Astrocyte (in vitro differentiated cells and primary cell): ENCODE results near the gene GALNT7. TPM values are rescaled to one million over a fixed set of nuclear protein-coding genes. Genes with fewer than 3 reads are reported as not detected.

ENCODE experiments used
- DNase-seq: peaks from one replicate; pipeline ENCODE4 v3.0.0-alpha.2; 2010; ENCODE audit warnings: low read depth
- FAIRE-seq: peaks from 2 replicates; lab custom pipeline; 2011; peaks lifted over from hg19 to GRCh38; lab: Jason Lieb, UNC
- H2AFZ ChIP-seq: 2 replicates; pipeline ENCODE4 v1.6.0; 2012; ENCODE audit warnings: low read depth, low read length, inconsistent platforms
- H3K27ac ChIP-seq: 2 replicates; pipeline ENCODE4 v1.5.1; 2011; ENCODE audit warnings: low read depth, low read length, inconsistent platforms
- H3K27me3 ChIP-seq: 2 replicates; pipeline ENCODE4 v1.6.0; 2011; ENCODE audit warnings: low read length, inconsistent platforms; ENCODE audit not compliant: insufficient read depth
- H3K36me3 ChIP-seq: 2 replicates; pipeline ENCODE4 v1.5.1; 2011; ENCODE audit warnings: low read length, inconsistent platforms; ENCODE audit not compliant: insufficient read depth
- H3K4me1 ChIP-seq: 2 replicates; pipeline ENCODE4 v1.5.1; 2011; ENCODE audit warnings: low read length, inconsistent platforms; ENCODE audit not compliant: insufficient read depth
- H3K4me2 ChIP-seq: 2 replicates; pipeline ENCODE4 v1.6.0; 2012; ENCODE audit warnings: low read length, inconsistent platforms
- H3K4me3 ChIP-seq: 2 replicates; pipeline ENCODE4 v1.5.1; 2011; ENCODE audit warnings: low read depth, mild to moderate bottlenecking, low read length, inconsistent platforms; ENCODE audit not compliant: insufficient read depth
- H3K79me2 ChIP-seq: 2 replicates; pipeline ENCODE4 v1.6.0; 2012; ENCODE audit warnings: mild to moderate bottlenecking, low read length, inconsistent platforms; ENCODE audit not compliant: insufficient read depth
- H3K9ac ChIP-seq: 2 replicates; pipeline ENCODE4 v1.6.0; 2012; ENCODE audit warnings: mild to moderate bottlenecking, low read length, inconsistent platforms
- H3K9me3 ChIP-seq: 2 replicates; pipeline ENCODE4 v1.5.1; 2012; ENCODE audit warnings: low read depth, mild to moderate bottlenecking, low read length, inconsistent platforms; ENCODE audit not compliant: insufficient read depth
- H4K20me1 ChIP-seq: 2 replicates; pipeline ENCODE4 v1.6.0; 2012; ENCODE audit warnings: low read length, inconsistent platforms; ENCODE audit not compliant: insufficient read depth
- H3K27ac Mint-ChIP-seq: one replicate; pipeline ENCODE4 v1.8.0; 2021; ENCODE audit warnings: mild to moderate bottlenecking, mixed read lengths; ENCODE audit not compliant: unreplicated experiment
- H3K27me3 Mint-ChIP-seq: one replicate; pipeline ENCODE4 v1.8.0; 2021; ENCODE audit warnings: low read depth, mixed read lengths; ENCODE audit not compliant: unreplicated experiment
- H3K36me3 Mint-ChIP-seq: one replicate; pipeline ENCODE4 v1.8.0; 2021; ENCODE audit warnings: low read depth, mixed read lengths; ENCODE audit not compliant: unreplicated experiment
- H3K4me1 Mint-ChIP-seq: one replicate; pipeline ENCODE4 v1.8.0; 2021; ENCODE audit warnings: low read depth, mixed read lengths; ENCODE audit not compliant: unreplicated experiment
- H3K4me3 Mint-ChIP-seq: one replicate; pipeline ENCODE4 v1.8.0; 2021; ENCODE audit warnings: mild to moderate bottlenecking, moderate library complexity, mixed read lengths; ENCODE audit not compliant: unreplicated experiment
- H3K9me3 Mint-ChIP-seq: one replicate; pipeline ENCODE4 v1.8.0; 2021; ENCODE audit warnings: mild to moderate bottlenecking, mixed read lengths; ENCODE audit not compliant: unreplicated experiment
- CTCF ChIP-seq: IDR thresholded peaks from 2 replicates; pipeline ENCODE4 v1.5.1; 2011; ENCODE audit warnings: low read depth, mild to moderate bottlenecking, inconsistent platforms, low read length, moderate library complexity; ENCODE audit not compliant: insufficient read depth
- EZH2 ChIP-seq: IDR thresholded peaks from 2 replicates; pipeline ENCODE4 v1.6.1; 2012; ENCODE audit warnings: mild to moderate bottlenecking, low read length, inconsistent platforms; ENCODE audit not compliant: insufficient read depth
- total RNA-seq: library from RNA; stranded (reverse); gene quantifications from 2 replicates; pipeline ENCODE4 v1.2.1, GENCODE V29; 2021

Gene GALNT7
- total RNA-seq, 1 donor from 2014 or later: 97.6 TPM

GRCh38 chr4:173259310-173259709 is 90.7 kb downstream of the GALNT7 start:
- Histone ChIP-seq H3K79me2 (peaks cover 3% of the 10 kb centered on the region), H3K9me3 (no peaks in the 10 kb centered on the region), H3K4me2 (no peak overlapping the region), H3K4me1 (no peaks in the 10 kb centered on the region), H3K27ac (no peak overlapping the region), H3K27me3 (no peaks in the 10 kb centered on the region), H3K4me3 (no peak overlapping the region), H3K36me3 (no peaks in the 10 kb centered on the region), H2AFZ (no peak overlapping the region), H4K20me1 (peaks cover 17% of the 10 kb centered on the region), H3K9ac (no peak overlapping the region)
- H3K27me3 Mint-ChIP-seq: no peaks in the 10 kb centered on the region
- DNase-seq (no peak), FAIRE-seq (no peak)
- no peak overlapping the region for H3K27ac Mint-ChIP-seq
- H3K36me3 Mint-ChIP-seq: peaks cover 6% of the 10 kb centered on the region
- no peaks in the 10 kb centered on the region for H3K9me3 Mint-ChIP-seq
- peak overlapping the region; percentile 12 for H3K4me3 Mint-ChIP-seq
- peaks cover 7% of the 10 kb centered on the region for H3K4me1 Mint-ChIP-seq
- TF ChIP-seq CTCF (peak; percentile 8), EZH2 (no peak)

GRCh38 chr4:173261052-173261451 is 92.4 kb downstream of the GALNT7 start:
- Histone ChIP-seq H3K4me1 (no peaks in the 10 kb centered on the region), H3K27me3 (no peaks in the 10 kb centered on the region), H3K79me2 (no peaks in the 10 kb centered on the region), H3K9ac (no peak overlapping the region), H3K27ac (no peak overlapping the region), H3K9me3 (no peaks in the 10 kb centered on the region), H4K20me1 (peaks cover 17% of the 10 kb centered on the region), H3K4me2 (no peak overlapping the region), H2AFZ (no peak overlapping the region), H3K4me3 (no peak overlapping the region), H3K36me3 (no peaks in the 10 kb centered on the region)
- no peak for DNase-seq
- Mint-ChIP-seq H3K9me3 (no peaks in the 10 kb centered on the region), H3K4me3 (no peak overlapping the region), H3K27ac (no peak overlapping the region), H3K4me1 (peaks cover 11% of the 10 kb centered on the region), H3K36me3 (peaks cover 2% of the 10 kb centered on the region), H3K27me3 (no peaks in the 10 kb centered on the region)
- FAIRE-seq: no peak
- TF ChIP-seq EZH2: no peak
- no peak for TF ChIP-seq CTCF

GRCh38 chr4:173262375-173262774 is 93.8 kb downstream of the GALNT7 start:
- TF ChIP-seq EZH2 (no peak), CTCF (no peak)
- Histone ChIP-seq H2AFZ (no peak overlapping the region), H3K79me2 (no peaks in the 10 kb centered on the region), H4K20me1 (peaks cover 17% of the 10 kb centered on the region), H3K4me3 (no peak overlapping the region), H3K27ac (no peak overlapping the region), H3K4me1 (no peaks in the 10 kb centered on the region), H3K9ac (no peak overlapping the region), H3K36me3 (no peaks in the 10 kb centered on the region), H3K4me2 (no peak overlapping the region), H3K9me3 (no peaks in the 10 kb centered on the region), H3K27me3 (no peaks in the 10 kb centered on the region)
- Mint-ChIP-seq H3K9me3 (no peaks in the 10 kb centered on the region), H3K4me3 (no peak overlapping the region), H3K36me3 (peaks cover 2% of the 10 kb centered on the region), H3K27ac (no peak overlapping the region), H3K4me1 (peaks cover 11% of the 10 kb centered on the region), H3K27me3 (no peaks in the 10 kb centered on the region)
- FAIRE-seq: no peak
- no peak for DNase-seq
